Kidney tubule cell (primary cell): ENCODE results near the gene CIB1.

Experiments
- DNase-seq: peaks from one replicate; pipeline ENCODE4 v3.0.0-alpha.2; 2018; ENCODE audit warnings: low spot score

CIB1 gene

GRCh38 chr15:90214553-90215196, 19.1 kb downstream of the CIB1 start:
- DNase-seq = no peak

DNA sequence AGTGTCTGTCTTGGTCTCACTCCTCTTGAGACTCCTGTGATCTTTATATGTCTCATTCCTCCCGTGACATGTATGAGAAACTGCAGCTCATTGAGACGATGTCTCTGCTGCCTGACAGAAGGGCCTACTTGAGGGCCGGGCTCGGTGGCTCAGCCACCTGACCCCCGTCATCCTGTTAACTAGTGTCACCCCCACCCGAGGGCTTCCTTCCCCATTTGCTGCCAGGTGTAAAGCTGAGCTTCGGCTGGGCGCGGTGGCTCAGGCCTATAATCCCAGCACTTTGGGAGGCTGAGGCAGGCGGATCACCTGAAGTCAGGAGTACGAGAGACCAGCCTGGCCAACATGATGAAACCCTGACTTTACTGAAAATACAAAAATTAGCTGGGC, 19.9 kb downstream of the CIB1 start:
- DNase-seq = no peak

- no peak for DNase-seq
These were observed 20.5 kb downstream of the CIB1 start for GRCh38 chr15:90213122-90213817.

- peak; percentile 70 for DNase-seq
These were observed 21.3 kb downstream of the CIB1 start for GRCh38 chr15:90212221-90213098.

- DNase-seq = peak; percentile 93
These were observed 22.1 kb downstream of the CIB1 start for GRCh38 chr15:90211440-90212143.

DNA sequence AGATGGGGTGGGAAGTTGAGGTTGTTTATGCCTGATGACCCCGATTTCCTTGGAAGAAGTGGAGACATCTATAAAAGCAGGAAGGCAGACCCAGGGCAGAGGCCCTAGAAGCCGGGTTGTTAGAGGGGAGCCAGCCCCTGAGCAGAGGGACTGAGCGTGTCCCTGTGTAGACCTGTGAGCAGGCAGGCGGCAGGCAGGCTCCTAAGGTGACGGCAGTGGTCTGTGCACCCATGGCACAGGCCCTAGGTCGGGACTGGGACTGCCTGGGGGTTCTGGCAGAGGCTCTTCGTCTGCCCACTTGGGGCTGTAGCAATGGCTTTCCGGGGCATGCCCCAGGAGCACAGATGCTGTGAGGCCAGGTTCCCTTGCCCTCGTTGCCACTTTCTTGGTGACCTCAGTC, 22.7 kb downstream of the CIB1 start:
- DNase-seq = no peak

GRCh38 chr15:90210593-90210992, 23.1 kb downstream of the CIB1 start:
- DNase-seq = no peak

DNA sequence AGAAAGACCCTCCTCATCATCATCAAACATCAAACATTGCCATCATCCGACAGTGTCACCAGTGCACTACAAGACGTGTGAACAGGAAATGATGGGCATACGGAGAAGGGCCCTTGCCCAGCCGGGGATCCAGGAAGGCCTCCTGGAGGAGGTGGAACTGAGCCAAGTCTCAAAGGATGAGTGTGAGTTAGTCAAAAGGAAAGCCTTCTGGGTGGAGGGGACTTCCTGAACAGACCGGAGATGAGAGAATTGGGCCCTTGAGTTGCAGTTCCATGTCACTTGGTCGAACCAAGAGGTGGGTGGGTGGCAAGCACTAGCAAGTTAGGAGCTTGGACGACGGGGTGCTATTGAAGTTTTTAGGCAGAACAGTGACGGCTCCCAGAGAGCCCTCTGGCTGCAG, 24.1 kb downstream of the CIB1 start:
- DNase-seq = peak; percentile 68

DNA sequence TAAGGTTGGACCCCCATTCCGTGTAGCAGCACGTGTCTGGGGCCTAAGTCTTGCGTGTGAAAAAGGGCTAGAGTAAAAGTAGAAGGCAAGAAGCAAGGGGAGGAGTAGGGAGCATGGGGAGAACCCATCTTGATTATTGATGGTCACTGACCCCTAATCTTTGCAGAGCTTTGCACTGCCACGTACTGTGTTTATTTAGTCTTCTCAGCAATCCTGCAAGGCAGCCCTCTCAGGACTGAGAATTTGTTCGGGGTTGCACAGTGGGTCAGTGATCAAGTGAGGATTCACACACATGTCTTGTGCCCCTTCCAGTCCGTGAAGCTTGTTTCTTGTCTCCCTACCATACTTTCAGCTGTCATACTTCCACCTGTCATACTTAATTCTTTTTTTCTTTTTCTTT, 25.4 kb downstream of the CIB1 start:
- DNase-seq = no peak

- DNase-seq = no peak
These were observed 26.5 kb downstream of the CIB1 start for GRCh38 chr15:90207252-90207651.

DNA sequence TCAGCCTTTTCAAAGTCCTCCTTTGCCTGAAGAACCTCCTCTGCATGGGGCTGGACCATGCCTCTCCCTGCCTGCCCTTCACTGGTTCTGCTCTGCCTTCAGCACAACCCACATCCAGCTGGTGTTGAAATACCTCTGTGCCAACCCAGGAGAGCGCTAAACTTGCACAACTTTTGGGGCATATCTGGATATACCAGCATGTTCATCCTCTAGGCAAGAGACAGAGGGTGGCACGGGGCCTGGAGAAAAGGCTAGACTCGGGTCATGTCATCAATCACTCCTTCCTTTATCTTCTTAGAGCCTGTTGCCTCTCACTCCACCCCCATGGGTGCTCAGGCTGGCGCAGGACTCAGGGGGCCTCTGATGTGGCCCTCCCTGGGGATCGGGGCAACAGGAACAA, 27.9 kb downstream of the CIB1 start:
- no peak for DNase-seq

DNA sequence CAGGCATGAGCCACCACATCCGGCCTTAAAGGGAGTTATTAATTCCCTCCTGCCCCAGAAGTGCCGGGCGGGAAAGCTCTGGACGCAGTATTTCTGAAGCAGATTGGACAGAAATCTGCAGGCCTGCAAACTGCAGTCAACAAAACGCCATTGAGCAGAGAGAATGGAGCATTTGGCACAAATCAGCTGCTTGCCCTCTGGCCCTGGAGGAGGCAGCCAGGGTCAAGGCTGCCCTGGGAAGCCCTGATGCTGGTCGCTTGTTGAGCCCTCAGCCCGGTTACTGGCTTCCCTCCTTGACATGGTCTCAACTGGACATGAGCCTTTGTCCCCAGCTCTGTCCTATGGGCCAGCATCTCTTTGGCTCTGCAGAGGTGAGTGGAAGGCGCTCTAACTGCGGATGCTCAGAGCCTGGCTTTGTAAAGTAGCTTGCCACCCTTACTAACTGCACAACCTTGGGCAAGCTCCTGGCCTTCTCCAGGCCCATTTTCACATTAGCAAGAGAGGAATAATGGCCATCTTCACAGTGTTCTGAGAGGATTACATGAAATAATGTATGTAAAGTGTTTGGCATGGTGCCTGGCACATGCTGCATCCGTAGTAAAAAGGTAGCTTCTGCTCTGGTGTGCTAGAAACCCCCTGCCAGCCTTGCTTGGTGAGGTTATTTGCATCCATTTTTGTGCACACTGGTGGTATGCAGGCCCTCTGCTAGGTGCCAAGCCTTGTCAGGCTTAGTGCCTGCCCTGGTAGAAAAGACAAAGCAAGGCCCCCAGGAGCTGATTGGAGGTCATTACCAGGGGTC, 28.5 kb downstream of the CIB1 start:
- no peak for DNase-seq

GRCh38 chr15:90203922-90204321, 29.8 kb downstream of the CIB1 start:
- peak; percentile 65 for DNase-seq

- no peak for DNase-seq
These were observed 30.3 kb downstream of the CIB1 start for GRCh38 chr15:90203473-90203872.

GRCh38 chr15:90202929-90203328, 30.8 kb downstream of the CIB1 start:
- DNase-seq = no peak

DNA sequence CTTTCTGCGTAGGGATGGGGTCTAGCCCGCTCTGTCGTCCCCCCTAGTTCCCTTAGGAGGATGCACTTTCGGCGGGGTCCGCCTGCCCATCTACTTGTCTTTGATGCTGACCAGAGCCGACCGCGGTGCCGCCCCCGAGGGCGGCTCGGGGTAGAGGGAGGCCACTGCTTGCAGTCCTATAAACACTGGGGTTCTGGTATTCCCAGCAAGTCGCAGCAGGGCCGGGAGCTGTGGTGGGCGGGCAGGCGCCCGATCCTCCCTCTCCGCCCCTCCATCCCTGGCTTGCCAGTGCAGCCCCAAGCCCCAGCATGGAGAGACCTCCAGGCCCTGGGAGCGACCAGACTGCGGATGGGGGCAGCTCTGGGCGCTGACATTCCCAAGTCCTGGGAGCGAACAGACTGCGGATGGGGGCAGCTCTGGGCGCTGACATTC, 31.8 kb downstream of the CIB1 start:
- DNase-seq = no peak

GRCh38 chr15:90201130-90201943, 32.4 kb downstream of the CIB1 start, which contains the start of gene SEMA4B:
TSS of gene SEMA4B (plus strand) at chr15:90201330. CDS start at chr15:90201579, 249 bp downstream.
- DNase-seq = peak; percentile 72

DNA sequence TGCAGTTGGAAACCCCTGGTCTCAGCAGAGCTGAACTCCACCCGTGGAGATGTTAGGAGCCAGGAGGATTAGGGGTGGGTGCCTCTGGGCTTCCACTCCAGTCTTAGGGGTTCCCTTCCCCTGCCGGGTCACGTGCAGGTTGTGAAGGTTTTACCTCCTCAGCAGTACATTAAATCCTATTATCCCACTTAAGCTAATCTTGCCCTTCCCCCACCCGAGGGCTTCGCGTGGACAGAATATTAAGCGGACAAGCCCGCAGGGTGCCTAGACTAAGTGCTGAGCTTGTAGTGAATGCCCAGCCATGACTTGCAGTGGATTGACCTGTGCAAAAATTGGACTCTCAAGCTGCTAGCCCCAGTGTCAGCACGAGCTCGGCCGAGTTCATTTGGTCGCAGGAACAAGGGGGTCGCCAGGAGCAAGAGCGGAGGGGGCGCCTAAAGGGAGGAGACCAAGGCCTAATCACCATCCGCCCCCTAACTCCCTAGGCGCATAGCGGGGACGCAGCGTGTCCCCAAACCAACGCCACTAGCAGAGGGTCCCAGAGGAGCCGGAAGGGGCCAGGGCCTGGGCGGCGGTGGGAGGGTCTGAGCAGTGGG, 33.1 kb downstream of the CIB1 start:
- no peak for DNase-seq

DNA sequence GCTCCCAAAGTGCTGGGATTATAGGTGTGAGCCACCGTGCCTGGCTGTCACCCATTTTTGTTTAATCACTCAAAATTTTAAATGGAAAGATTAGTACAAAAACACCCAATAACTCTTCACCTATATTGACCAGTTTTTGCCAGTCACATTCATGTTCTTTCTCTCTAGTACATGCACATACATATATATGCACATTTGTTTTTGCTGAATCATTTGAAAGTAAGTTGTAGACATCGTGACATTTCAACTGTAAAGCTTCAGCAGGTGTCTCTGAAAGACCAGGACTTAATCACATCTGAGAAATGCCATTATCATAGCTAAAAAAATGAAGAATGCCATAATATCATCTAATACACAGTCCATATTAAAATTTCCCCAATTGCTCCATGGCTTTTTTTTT, 39.1 kb downstream of the CIB1 start:
- no peak for DNase-seq
